Astrocyte (in vitro differentiated cells and primary cell): ENCODE measurements around the gene ARL8B. TPM values are rescaled to one million over a fixed set of nuclear protein-coding genes. Genes with fewer than 3 reads are reported as not detected.

Experiments
- DNase-seq: peaks from one replicate; pipeline ENCODE4 v3.0.0-alpha.2; 2010; ENCODE audit warnings: low read depth
- FAIRE-seq: peaks from 2 replicates; lab custom pipeline; 2011; peaks lifted over from hg19 to GRCh38; lab: Jason Lieb, UNC
- H2AFZ ChIP-seq: 2 replicates; pipeline ENCODE4 v1.6.0; 2012; ENCODE audit warnings: low read depth, low read length, inconsistent platforms
- H3K27ac ChIP-seq: 2 replicates; pipeline ENCODE4 v1.5.1; 2011; ENCODE audit warnings: low read depth, low read length, inconsistent platforms
- H3K27me3 ChIP-seq: 2 replicates; pipeline ENCODE4 v1.6.0; 2011; ENCODE audit warnings: low read length, inconsistent platforms; ENCODE audit not compliant: insufficient read depth
- H3K36me3 ChIP-seq: 2 replicates; pipeline ENCODE4 v1.5.1; 2011; ENCODE audit warnings: low read length, inconsistent platforms; ENCODE audit not compliant: insufficient read depth
- H3K4me1 ChIP-seq: 2 replicates; pipeline ENCODE4 v1.5.1; 2011; ENCODE audit warnings: low read length, inconsistent platforms; ENCODE audit not compliant: insufficient read depth
- H3K4me2 ChIP-seq: 2 replicates; pipeline ENCODE4 v1.6.0; 2012; ENCODE audit warnings: low read length, inconsistent platforms
- H3K4me3 ChIP-seq: 2 replicates; pipeline ENCODE4 v1.5.1; 2011; ENCODE audit warnings: low read depth, mild to moderate bottlenecking, low read length, inconsistent platforms; ENCODE audit not compliant: insufficient read depth
- H3K79me2 ChIP-seq: 2 replicates; pipeline ENCODE4 v1.6.0; 2012; ENCODE audit warnings: mild to moderate bottlenecking, low read length, inconsistent platforms; ENCODE audit not compliant: insufficient read depth
- H3K9ac ChIP-seq: 2 replicates; pipeline ENCODE4 v1.6.0; 2012; ENCODE audit warnings: mild to moderate bottlenecking, low read length, inconsistent platforms
- H3K9me3 ChIP-seq: 2 replicates; pipeline ENCODE4 v1.5.1; 2012; ENCODE audit warnings: low read depth, mild to moderate bottlenecking, low read length, inconsistent platforms; ENCODE audit not compliant: insufficient read depth
- H4K20me1 ChIP-seq: 2 replicates; pipeline ENCODE4 v1.6.0; 2012; ENCODE audit warnings: low read length, inconsistent platforms; ENCODE audit not compliant: insufficient read depth
- H3K27ac Mint-ChIP-seq: one replicate; pipeline ENCODE4 v1.8.0; 2021; ENCODE audit warnings: mild to moderate bottlenecking, mixed read lengths; ENCODE audit not compliant: unreplicated experiment
- H3K27me3 Mint-ChIP-seq: one replicate; pipeline ENCODE4 v1.8.0; 2021; ENCODE audit warnings: low read depth, mixed read lengths; ENCODE audit not compliant: unreplicated experiment
- H3K36me3 Mint-ChIP-seq: one replicate; pipeline ENCODE4 v1.8.0; 2021; ENCODE audit warnings: low read depth, mixed read lengths; ENCODE audit not compliant: unreplicated experiment
- H3K4me1 Mint-ChIP-seq: one replicate; pipeline ENCODE4 v1.8.0; 2021; ENCODE audit warnings: low read depth, mixed read lengths; ENCODE audit not compliant: unreplicated experiment
- H3K4me3 Mint-ChIP-seq: one replicate; pipeline ENCODE4 v1.8.0; 2021; ENCODE audit warnings: mild to moderate bottlenecking, moderate library complexity, mixed read lengths; ENCODE audit not compliant: unreplicated experiment
- H3K9me3 Mint-ChIP-seq: one replicate; pipeline ENCODE4 v1.8.0; 2021; ENCODE audit warnings: mild to moderate bottlenecking, mixed read lengths; ENCODE audit not compliant: unreplicated experiment
- EZH2 ChIP-seq: IDR thresholded peaks from 2 replicates; pipeline ENCODE4 v1.6.1; 2012; ENCODE audit warnings: mild to moderate bottlenecking, low read length, inconsistent platforms; ENCODE audit not compliant: insufficient read depth
- total RNA-seq: library from RNA; stranded (reverse); gene quantifications from 2 replicates; pipeline ENCODE4 v1.2.1, GENCODE V29; 2021
- TF ChIP-seq, protein P1 (sequence below): IDR thresholded peaks from 2 replicates; pipeline ENCODE4 v1.5.1; 2011; ENCODE audit warnings: low read depth, mild to moderate bottlenecking, inconsistent platforms, low read length, moderate library complexity; ENCODE audit not compliant: insufficient read depth

The ARL8B gene
- total RNA-seq, 1 donor from 2014 or later = 64.1 TPM

DNA sequence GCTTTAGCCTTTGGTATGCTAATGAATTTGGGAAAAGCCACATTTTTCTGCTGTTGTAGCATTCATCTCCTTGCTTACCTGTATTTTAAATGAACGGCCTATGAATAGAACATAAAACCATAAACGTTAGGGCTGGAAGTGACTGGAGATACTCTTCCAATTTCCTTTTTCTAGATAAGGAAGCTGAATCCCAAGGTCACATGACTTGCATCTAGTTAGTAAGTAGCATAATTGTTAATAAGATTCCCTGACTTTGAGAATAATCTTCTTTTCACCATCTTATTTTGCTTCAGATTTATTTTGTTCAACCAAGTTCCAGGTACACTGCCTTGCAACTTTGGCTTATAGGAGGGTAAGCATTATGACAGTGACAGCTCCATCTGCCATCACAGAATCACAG, 44.8 kb downstream of the ARL8B start:
- no peak overlapping the region for H3K27ac Mint-ChIP-seq
- Histone ChIP-seq H3K36me3 (peaks cover 3% of the 10 kb centered on the region), H3K4me3 (no peak overlapping the region), H3K27ac (no peak overlapping the region), H3K9me3 (no peaks in the 10 kb centered on the region), H3K79me2 (peaks cover 83% of the 10 kb centered on the region), H4K20me1 (peaks cover 75% of the 10 kb centered on the region), H3K4me2 (no peak overlapping the region), H3K27me3 (no peaks in the 10 kb centered on the region), H3K9ac (no peak overlapping the region), H3K4me1 (peaks cover 9% of the 10 kb centered on the region), H2AFZ (no peak overlapping the region)
- no peak for FAIRE-seq
- no peak for DNase-seq
- no peaks in the 10 kb centered on the region for H3K9me3 Mint-ChIP-seq
- H3K4me3 Mint-ChIP-seq = no peak overlapping the region
- H3K36me3 Mint-ChIP-seq = no peaks in the 10 kb centered on the region
- H3K27me3 Mint-ChIP-seq = no peaks in the 10 kb centered on the region
- H3K4me1 Mint-ChIP-seq = peaks cover 27% of the 10 kb centered on the region
- no peak for TF ChIP-seq EZH2
- TF ChIP-seq, protein P1, sequence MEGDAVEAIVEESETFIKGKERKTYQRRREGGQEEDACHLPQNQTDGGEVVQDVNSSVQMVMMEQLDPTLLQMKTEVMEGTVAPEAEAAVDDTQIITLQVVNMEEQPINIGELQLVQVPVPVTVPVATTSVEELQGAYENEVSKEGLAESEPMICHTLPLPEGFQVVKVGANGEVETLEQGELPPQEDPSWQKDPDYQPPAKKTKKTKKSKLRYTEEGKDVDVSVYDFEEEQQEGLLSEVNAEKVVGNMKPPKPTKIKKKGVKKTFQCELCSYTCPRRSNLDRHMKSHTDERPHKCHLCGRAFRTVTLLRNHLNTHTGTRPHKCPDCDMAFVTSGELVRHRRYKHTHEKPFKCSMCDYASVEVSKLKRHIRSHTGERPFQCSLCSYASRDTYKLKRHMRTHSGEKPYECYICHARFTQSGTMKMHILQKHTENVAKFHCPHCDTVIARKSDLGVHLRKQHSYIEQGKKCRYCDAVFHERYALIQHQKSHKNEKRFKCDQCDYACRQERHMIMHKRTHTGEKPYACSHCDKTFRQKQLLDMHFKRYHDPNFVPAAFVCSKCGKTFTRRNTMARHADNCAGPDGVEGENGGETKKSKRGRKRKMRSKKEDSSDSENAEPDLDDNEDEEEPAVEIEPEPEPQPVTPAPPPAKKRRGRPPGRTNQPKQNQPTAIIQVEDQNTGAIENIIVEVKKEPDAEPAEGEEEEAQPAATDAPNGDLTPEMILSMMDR = no peak

DNA sequence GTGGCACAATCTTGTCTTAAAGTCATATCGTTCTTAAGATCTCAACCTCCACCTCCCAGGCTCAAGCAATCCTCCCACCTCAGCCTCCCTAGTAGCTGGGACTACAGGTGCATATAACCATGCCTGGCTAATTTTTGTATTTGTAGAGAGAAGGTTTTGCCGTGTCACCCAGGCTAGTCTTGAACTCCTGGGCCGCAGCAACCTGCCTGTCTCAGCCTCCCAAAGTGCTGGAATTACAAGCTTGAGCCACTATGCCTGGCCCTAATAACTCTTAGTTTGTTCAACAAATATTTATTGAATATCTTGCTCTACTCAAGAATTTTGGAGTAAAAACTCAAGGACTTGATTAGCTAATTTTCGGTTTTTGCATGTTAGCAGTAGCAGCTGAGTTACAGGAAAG, 46.0 kb downstream of the ARL8B start:
- no peak for DNase-seq
- Histone ChIP-seq H2AFZ (no peak overlapping the region), H3K36me3 (peaks cover 5% of the 10 kb centered on the region), H3K4me2 (no peak overlapping the region), H3K4me3 (no peak overlapping the region), H3K9ac (no peak overlapping the region), H3K27me3 (no peaks in the 10 kb centered on the region), H3K9me3 (no peaks in the 10 kb centered on the region), H3K27ac (no peak overlapping the region), H3K4me1 (no peaks in the 10 kb centered on the region), H3K79me2 (peaks cover 77% of the 10 kb centered on the region), H4K20me1 (peaks cover 63% of the 10 kb centered on the region)
- Mint-ChIP-seq H3K4me1 (peaks cover 18% of the 10 kb centered on the region), H3K27ac (no peak overlapping the region), H3K9me3 (no peaks in the 10 kb centered on the region), H3K36me3 (peaks cover 3% of the 10 kb centered on the region), H3K4me3 (no peak overlapping the region), H3K27me3 (no peaks in the 10 kb centered on the region)
- no peak for FAIRE-seq
- TF ChIP-seq, protein P1 = no peak
- no peak for TF ChIP-seq EZH2

DNA sequence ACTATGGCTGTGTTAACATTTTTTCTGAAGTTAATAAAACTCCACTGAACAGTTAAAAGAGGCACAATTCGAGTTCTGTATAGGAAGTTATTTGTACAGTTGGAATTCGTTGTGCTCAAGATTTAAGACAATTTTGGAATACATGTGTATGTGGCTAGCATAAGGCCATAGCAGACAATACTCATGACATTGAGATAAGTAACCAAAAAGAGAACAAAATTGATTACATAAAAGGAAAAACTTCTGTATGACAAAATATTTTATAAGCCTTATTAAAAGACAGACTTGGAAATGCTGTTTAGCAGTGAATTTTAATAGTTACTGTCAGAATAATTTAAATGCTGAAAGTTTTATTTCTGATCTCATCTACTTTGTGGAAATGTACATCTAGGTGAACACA, 47.7 kb downstream of the ARL8B start:
- H3K4me2 ChIP-seq = no peak overlapping the region
- peaks cover 3% of the 10 kb centered on the region for H3K36me3 Mint-ChIP-seq

More for the DNA sequence above, 47.7 kb downstream of the ARL8B start:
- no peak for DNase-seq
- Histone ChIP-seq H2AFZ (no peak overlapping the region), H3K27me3 (no peaks in the 10 kb centered on the region), H3K27ac (no peak overlapping the region), H3K36me3 (peaks cover 13% of the 10 kb centered on the region), H3K4me1 (no peaks in the 10 kb centered on the region), H4K20me1 (peaks cover 52% of the 10 kb centered on the region), H3K79me2 (peaks cover 60% of the 10 kb centered on the region), H3K9me3 (no peaks in the 10 kb centered on the region), H3K9ac (no peak overlapping the region), H3K4me3 (no peak overlapping the region)
- Mint-ChIP-seq H3K27me3 (no peaks in the 10 kb centered on the region), H3K9me3 (no peaks in the 10 kb centered on the region), H3K4me1 (peaks cover 11% of the 10 kb centered on the region), H3K27ac (no peak overlapping the region), H3K4me3 (no peak overlapping the region)
- no peak for FAIRE-seq
- TF ChIP-seq, protein P1 = no peak
- no peak for TF ChIP-seq EZH2
